OCI-LY7 (cell line): Measurements from ENCODE around the gene CRYL1. TPM values are rescaled to one million over a fixed set of nuclear protein-coding genes. Genes with fewer than 3 reads are reported as not detected.

ENCODE experiments used
- BruUV-seq: library from RNA; stranded (reverse); fragments of 400-500 nt; replicated peaks from 2 replicates; lab custom pipeline; 2021; lab: Mats Ljungman, UMichigan
- CTCF ChIA-PET: fragments of 300-600 bp; sonication (Branson Sonifier 250); formaldehyde crosslinking; loops from one replicate; lab custom pipeline; 2022; ENCODE audit warnings: antibody characterized with exemption; ENCODE audit not compliant: unreplicated experiment; lab: Charles Lee
- POLR2A ChIA-PET: fragments of 300-600 bp; sonication (Branson Sonifier 250); formaldehyde crosslinking; loops from one replicate; lab custom pipeline; 2022; ENCODE audit warnings: antibody characterized with exemption; lab: Charles Lee
- DNase-seq: peaks from one replicate; pipeline ENCODE4 v3.0.0-alpha.2; 2015; ENCODE audit warnings: low spot score
- H2AFZ ChIP-seq: fragments of 200-600 bp; sonication (generic), shearing (Covaris generic); 2 replicates; pipeline ENCODE4 v1.6.1; 2014; ENCODE audit warnings: mild to moderate bottlenecking, antibody characterized with exemption, low read length, moderate library complexity
- H3K27ac ChIP-seq: fragments of 200-600 bp; sonication (generic); 2 replicates; pipeline ENCODE4 v1.5.1; 2014; ENCODE audit warnings: mixed run types, low read depth, mild to moderate bottlenecking, moderate library complexity, low read length, inconsistent platforms; ENCODE audit not compliant: poor library complexity, severe bottlenecking
- H3K36me3 ChIP-seq: fragments of 200-600 bp; sonication (generic); 2 replicates; pipeline ENCODE4 v1.6.1; 2014; ENCODE audit warnings: mild to moderate bottlenecking, antibody characterized with exemption, low read length, moderate library complexity, mixed read lengths; ENCODE audit not compliant: insufficient read depth
- H3K4me1 ChIP-seq: fragments of 200-600 bp; sonication (generic); 2 replicates; pipeline ENCODE4 v1.5.1; 2014; ENCODE audit warnings: mild to moderate bottlenecking, low read length; ENCODE audit not compliant: insufficient read depth, poor library complexity, severe bottlenecking
- H3K4me2 ChIP-seq: fragments of 200-600 bp; sonication (generic); 2 replicates; pipeline ENCODE4 v1.6.1; 2014; ENCODE audit warnings: mild to moderate bottlenecking, low read length
- H3K4me3 ChIP-seq: fragments of 200-600 bp; sonication (generic); 2 replicates; pipeline ENCODE4 v1.5.1; 2014; ENCODE audit warnings: mild to moderate bottlenecking, low read depth, low read length; ENCODE audit not compliant: poor library complexity, severe bottlenecking
- H3K79me2 ChIP-seq: fragments of 200-600 bp; sonication (generic); 2 replicates; pipeline ENCODE4 v1.6.1; 2016; ENCODE audit warnings: low read depth, mild to moderate bottlenecking, low read length, moderate library complexity, mixed read lengths; ENCODE audit not compliant: insufficient read depth
- H3K9me2 ChIP-seq: fragments of 200-600 bp; sonication (generic); 2 replicates; pipeline ENCODE4 v1.6.1; 2016; ENCODE audit warnings: mild to moderate bottlenecking, low read length, mixed read lengths; ENCODE audit not compliant: insufficient read depth
- H3K9me3 ChIP-seq: fragments of 200-600 bp; sonication (generic); 2 replicates; pipeline ENCODE4 v1.6.1; 2014; ENCODE audit warnings: mild to moderate bottlenecking, mixed run types, low read length, mixed read lengths
- H4K20me1 ChIP-seq: fragments of 200-600 bp; sonication (generic); 2 replicates; pipeline ENCODE4 v1.6.1; 2014; ENCODE audit warnings: mild to moderate bottlenecking, antibody characterized with exemption, low read length, moderate library complexity, mixed read lengths; ENCODE audit not compliant: insufficient read depth
- CTCF ChIP-seq: fragments of 200-600 bp; sonication (generic); conservative IDR thresholded peaks from 2 replicates; pipeline ENCODE4 v1.5.1; 2014; ENCODE audit warnings: mild to moderate bottlenecking, antibody characterized with exemption, low read length, moderate library complexity, mixed read lengths
- EZH2phosphoT487 ChIP-seq: fragments of 200-600 bp; sonication (generic); IDR thresholded peaks from 2 replicates; pipeline ENCODE4 v1.6.1; 2018; ENCODE audit warnings: low read depth, borderline replicate concordance, mild to moderate bottlenecking, mixed run types, antibody characterized with exemption, low read length, moderate library complexity, mixed read lengths
- intact Hi-C: fragments of 100-400 bp; cut with micrococcal nuclease; formaldehyde crosslinking; loops from one replicate; pipeline ENCODE4 v1.10.0; 2022; ENCODE audit not compliant: unreplicated experiment
- total RNA-seq, 2 experiments: library from RNA; depleted of rRNA in 1 of 2; stranded (reverse); fragments of >200 nt in 1 of 2; shearing (Covaris generic) in 1 of 2; gene quantifications; 2 replicates each; pipeline ENCODE4 v1.2.3, GENCODE V29; 2014 to 2022

The CRYL1 gene
- total RNA-seq, 2 experiments from 2014 or later: not detected

- H3K9me2 ChIP-seq: no peaks in the 10 kb centered on the region
- H3K79me2 ChIP-seq: no peaks in the 10 kb centered on the region
- H4K20me1 ChIP-seq: no peaks in the 10 kb centered on the region
- DNase-seq: no peak
- no peaks in the 10 kb centered on the region for H3K36me3 ChIP-seq
- intact Hi-C loops: no loop called here
- H3K9me3 ChIP-seq: peaks cover under 1% of the 10 kb centered on the region; the same call in 1 of the 2 replicates
- POLR2A ChIA-PET: interaction anchor here (1.1 kb wide), 1 partner anchor 582 kb away, joined by 3 read pairs; no protein-coding TSS in a partner anchor
- no peak overlapping the region for H3K4me3 ChIP-seq
- no peak overlapping the region for H2AFZ ChIP-seq
- no peaks in the 10 kb centered on the region for H3K4me1 ChIP-seq
- no TSS peak for BruUV-seq
- no peak overlapping the region for H3K4me2 ChIP-seq
- CTCF ChIA-PET: no interaction called here
- TF ChIP-seq EZH2phosphoT487: no peak
- no peak for TF ChIP-seq CTCF
- H3K27ac ChIP-seq: no peak overlapping the region
Measured at GRCh38 chr13:20442798-20443381, 82.8 kb downstream of the CRYL1 start.

GRCh38 chr13:20442375-20442774 is 83.3 kb downstream of the CRYL1 start:
- Histone ChIP-seq H3K4me1 (no peaks in the 10 kb centered on the region), H3K9me2 (no peaks in the 10 kb centered on the region), H4K20me1 (no peaks in the 10 kb centered on the region), H3K4me3 (no peak overlapping the region), H3K4me2 (no peak overlapping the region), H3K79me2 (no peaks in the 10 kb centered on the region), H3K9me3 (no peaks in the 10 kb centered on the region), H3K36me3 (no peaks in the 10 kb centered on the region), H2AFZ (no peak overlapping the region), H3K27ac (no peak overlapping the region)
- CTCF ChIA-PET: no interaction called here
- TF ChIP-seq EZH2phosphoT487: no peak
- BruUV-seq: no TSS peak
- no peak for DNase-seq
- intact Hi-C loops: no loop called here
- POLR2A ChIA-PET: no interaction called here

GRCh38 chr13:20441879-20442278 is 83.8 kb downstream of the CRYL1 start:
- H2AFZ ChIP-seq: no peak overlapping the region
- POLR2A ChIA-PET: no interaction called here
- intact Hi-C loops: no loop called here
- CTCF ChIA-PET: no interaction called here
- no peaks in the 10 kb centered on the region for H3K4me1 ChIP-seq
- H3K36me3 ChIP-seq: no peaks in the 10 kb centered on the region
- H3K27ac ChIP-seq: no peak overlapping the region
- no TSS peak for BruUV-seq
- H4K20me1 ChIP-seq: no peaks in the 10 kb centered on the region
- DNase-seq: no peak
- no peak overlapping the region for H3K4me2 ChIP-seq
- H3K4me3 ChIP-seq: no peak overlapping the region
- H3K79me2 ChIP-seq: no peaks in the 10 kb centered on the region
- no peaks in the 10 kb centered on the region for H3K9me2 ChIP-seq
- TF ChIP-seq EZH2phosphoT487 (no peak), CTCF (no peak)
- no peaks in the 10 kb centered on the region for H3K9me3 ChIP-seq
